GM12878 (cell line): ENCODE measurements around the gene KLK2. TPM values are rescaled to one million over a fixed set of nuclear protein-coding genes. Genes with fewer than 3 reads are reported as not detected.

ENCODE experiments used
- ATAC-seq: fragments of 200-7000 bp; cut with Tn5 transposase; 3 replicates; pipeline ENCODE4 v1.9.1; 2020; ENCODE audit warnings: mild to moderate bottlenecking, moderate library complexity
- BruUV-seq: library from RNA; stranded (reverse); fragments of 400-500 nt; replicated peaks from 2 replicates; lab custom pipeline; 2021; lab: Mats Ljungman, UMichigan
- CTCF ChIA-PET: fragments of 300-600 bp; sonication (Branson Sonifier 250); formaldehyde crosslinking; extraction: SDS; loops from one replicate; lab custom pipeline; 2021; ENCODE audit warnings: inconsistent platforms; lab: Yijun Ruan, JAX
- POLR2A ChIA-PET: fragments of 350-600 bp; formaldehyde crosslinking; extraction: SDS; loops from one replicate; lab custom pipeline; 2021; ENCODE audit warnings: inconsistent platforms; lab: Charles Lee
- RAD21 ChIA-PET: fragments of 300-600 bp; sonication (Branson Sonifier 250); formaldehyde crosslinking; loops from one replicate; lab custom pipeline; 2023; ENCODE audit warnings: antibody characterized with exemption; ENCODE audit not compliant: unreplicated experiment; lab: Charles Lee
- SMC1A ChIA-PET: fragments of 300-600 bp; sonication (Branson Sonifier 250); formaldehyde crosslinking; loops from one replicate; lab custom pipeline; 2023; ENCODE audit not compliant: unreplicated experiment, uncharacterized antibody; lab: Charles Lee
- DNase-seq: peaks from one replicate; pipeline ENCODE4 v3.0.0-alpha.2; 2011; ENCODE audit warnings: low read depth, low spot score
- FAIRE-seq: peaks from 3 replicates; lab custom pipeline; 2011; peaks lifted over from hg19 to GRCh38; lab: Jason Lieb, UNC
- H2AFZ ChIP-seq: 2 replicates; pipeline ENCODE4 v1.6.0; 2011; ENCODE audit warnings: low read depth, low read length, control low read depth; ENCODE audit not compliant: control insufficient read depth
- H3K27ac ChIP-seq: 2 replicates; pipeline ENCODE4 v1.5.1; 2011; ENCODE audit warnings: control low read depth; ENCODE audit not compliant: control insufficient read depth, insufficient read depth
- H3K27me3 ChIP-seq, 2 experiments: replicated peaks in 1 of 2; 2 replicates each; pipeline versions ENCODE4 v1.6.0 to v1.6.1; 2011; ENCODE audit warnings: low read length in 1 of 2; ENCODE audit not compliant: control insufficient read depth in 2 of 2, insufficient read depth in 2 of 2
- H3K36me3 ChIP-seq, 2 experiments: 2 replicates each; pipeline ENCODE4 v1.5.1; 2011; ENCODE audit warnings: low read length in 1 of 2; ENCODE audit not compliant: control insufficient read depth in 2 of 2, insufficient read depth in 2 of 2
- H3K4me1 ChIP-seq: 2 replicates; pipeline ENCODE4 v1.6.1; 2011; ENCODE audit warnings: mild to moderate bottlenecking, low read length, moderate library complexity, mixed read lengths; ENCODE audit not compliant: control insufficient read depth, insufficient read depth
- H3K4me2 ChIP-seq: 2 replicates; pipeline ENCODE4 v1.6.0; 2011; ENCODE audit warnings: control low read depth; ENCODE audit not compliant: control insufficient read depth, insufficient read depth
- H3K4me3 ChIP-seq: fragments of 200-600 bp; sonication (generic); 2 replicates; pipeline ENCODE4 v1.5.1; 2016
- H3K79me2 ChIP-seq: 2 replicates; pipeline ENCODE4 v1.6.0; 2011; ENCODE audit warnings: low read length; ENCODE audit not compliant: control insufficient read depth, insufficient read depth
- H3K9ac ChIP-seq: 2 replicates; pipeline ENCODE4 v1.8.0; 2011; ENCODE audit warnings: low read length, control low read depth, mixed read lengths; ENCODE audit not compliant: control insufficient read depth, insufficient read depth
- H3K9me3 ChIP-seq: replicated peaks from 3 replicates; pipeline ENCODE4 v1.5.1; 2011; ENCODE audit warnings: mild to moderate bottlenecking, low read length; ENCODE audit not compliant: control insufficient read depth, insufficient read depth
- H4K20me1 ChIP-seq: 2 replicates; pipeline ENCODE4 v1.6.0; 2011; ENCODE audit not compliant: control insufficient read depth, insufficient read depth
- BCL11A ChIP-seq: IDR thresholded peaks from 2 replicates; pipeline ENCODE4 v1.6.1; 2011; ENCODE audit warnings: low read depth, low read length
- CBX5 ChIP-seq: sonication (generic); IDR thresholded peaks from 2 replicates; pipeline ENCODE4 v1.6.1; 2016; ENCODE audit warnings: low read depth, moderate library complexity, mild to moderate bottlenecking, inconsistent platforms
- EZH2 ChIP-seq: IDR thresholded peaks from 2 replicates; pipeline ENCODE4 v1.6.1; 2012; ENCODE audit warnings: low read depth, mild to moderate bottlenecking, control low read depth, inconsistent platforms, low read length, borderline replicate concordance; ENCODE audit not compliant: control insufficient read depth
- KDM1A ChIP-seq: fragments of 200-600 bp; sonication (generic); IDR thresholded peaks from 2 replicates; pipeline ENCODE4 v1.6.1; 2016; ENCODE audit warnings: borderline replicate concordance
- KLF5 ChIP-seq: fragments of 450-650 bp; IDR thresholded peaks from 2 replicates; pipeline ENCODE4 v1.6.1; 2014; ENCODE audit warnings: mild to moderate bottlenecking; ENCODE audit not compliant: partially characterized antibody
- MEF2B ChIP-seq: fragments of 450-650 bp; IDR thresholded peaks from 2 replicates; pipeline ENCODE4 v1.6.1; 2018; ENCODE audit warnings: mild to moderate bottlenecking, moderate library complexity; ENCODE audit not compliant: partially characterized antibody, poor library complexity, severe bottlenecking
- NFYB ChIP-seq: IDR thresholded peaks from 2 replicates; pipeline ENCODE4 v1.6.1; 2011; ENCODE audit warnings: low read depth, mild to moderate bottlenecking, low read length, improper control_type of control experiment, moderate library complexity; ENCODE audit not compliant: insufficient read depth
- POLR2AphosphoS5 ChIP-seq: IDR thresholded peaks from 2 replicates; pipeline ENCODE4 v1.6.1; 2011; ENCODE audit warnings: mild to moderate bottlenecking, low read length, inconsistent platforms
- RAD21 ChIP-seq: IDR thresholded peaks from 2 replicates; pipeline ENCODE4 v1.6.1; 2011; ENCODE audit warnings: mild to moderate bottlenecking, low read depth, low read length, moderate library complexity; ENCODE audit not compliant: insufficient read depth
- SMAD5 ChIP-seq: IDR thresholded peaks from 2 replicates; pipeline ENCODE4 v1.6.1; 2016; ENCODE audit warnings: antibody characterized with exemption, low read depth
- SP1 ChIP-seq: IDR thresholded peaks from one replicate; pipeline ENCODE4 v1.6.1; 2011; ENCODE audit warnings: low read depth, low read length
- SUZ12 ChIP-seq: fragments of 200-600 bp; sonication (generic); IDR thresholded peaks from one replicate; pipeline ENCODE4 v1.6.1; 2018; ENCODE audit warnings: antibody characterized with exemption, mild to moderate bottlenecking; ENCODE audit not compliant: unreplicated experiment
- WGBS: methylation state at CpG from one replicate; pipeline ENCODE4 v1.1.6; 2016; ENCODE audit warnings: low lambda C conversion rate; ENCODE audit not compliant: insufficient replicate concordance, insufficient coverage; ENCODE audit errors: missing lambda C conversion rate; 5-methylcytosine and 5-hydroxymethylcytosine counted together
- in situ Hi-C: fragments of 300-500 bp; cut with MboI; formaldehyde crosslinking; loops from 9 replicates; pipeline ENCODE4 v1.14.3; 2018; ENCODE audit warnings: mixed read lengths
- intact Hi-C: fragments of 100-400 bp; cut with micrococcal nuclease; formaldehyde crosslinking; loops from one replicate; pipeline ENCODE4 v1.14.2; 2022; ENCODE audit not compliant: unreplicated experiment
- polyA plus RNA-seq, 11 experiments: library from polyadenylated mRNA; depleted of rRNA in 4 of 11; unstranded in 6 of 11; stranded (reverse) in 5 of 11; fragments of >200 nt; fragmentation: Nextera tagmentation in 4 of 11; fragmentation: Illumina TruSeq in 1 of 11; extraction: Ambion mirVana in 4 of 11; extraction: Trizol in 1 of 11; gene quantifications; 1 replicate in 1 of 11; 2 replicates in 10 of 11; pipeline versions ENCODE4 v1.2.1 to v1.2.3, GENCODE V29; 2011 to 2016; ENCODE audit warnings: inconsistent platforms in 2 of 11, missing spikeins in 2 of 11, low read depth in 1 of 11
- total RNA-seq, 4 experiments: library from RNA; depleted of rRNA in 3 of 4; stranded (reverse); fragments of >200 nt in 3 of 4; fragmentation: Illumina TruSeq in 1 of 4; extraction: Trizol in 1 of 4; gene quantifications; 2 replicates each; pipeline versions ENCODE4 v1.2.1 to v1.2.3, GENCODE V29; 2013 to 2021

KLK2 gene
- total and polyA plus RNA-seq, 10 of the 15 experiments (the other 5 are each of a cell fraction or from before 2014, with no cell fraction given): 0.19 to 3.1 (median 1.2) TPM

DNA sequence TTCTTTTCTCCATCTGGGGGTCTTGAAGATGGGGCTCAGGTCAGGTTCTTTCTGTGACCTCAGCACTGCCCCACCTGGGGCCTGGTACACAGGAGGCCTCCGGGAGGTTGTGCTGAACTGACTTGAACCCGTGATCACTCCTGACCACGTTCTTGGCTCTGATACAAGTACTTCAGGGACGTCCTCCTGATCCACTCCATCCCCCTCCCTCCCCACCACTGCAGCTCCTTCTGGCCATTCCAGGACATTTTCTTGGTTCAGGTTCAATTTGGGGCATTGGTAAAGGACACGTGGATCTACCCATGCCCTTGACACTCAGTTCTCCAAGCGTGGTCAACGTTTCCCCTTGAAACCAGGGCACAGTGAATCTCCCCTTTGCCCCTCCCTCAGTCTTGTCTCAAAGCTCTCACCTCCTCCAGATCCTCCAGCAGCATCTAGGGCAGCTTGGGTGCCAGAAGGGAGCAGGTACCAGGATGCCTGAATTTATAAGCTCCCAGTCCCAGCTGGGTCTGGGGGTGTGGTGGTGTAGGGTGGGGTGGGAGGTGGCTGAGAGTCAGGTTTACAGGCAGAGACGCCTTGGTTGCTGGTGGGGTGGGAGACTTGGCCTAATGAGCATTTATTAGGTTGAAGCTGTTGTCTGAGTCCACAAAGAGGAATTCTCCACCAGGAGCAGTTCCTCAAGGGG is 40.0 kb upstream of the KLK2 start, which contains the start of gene KLK15:
TSS of gene KLK15 (minus strand) at position 458 of the 685 bp plus-strand sequence. CDS start 2,082 bp downstream, outside the sequence.
- H3K36me3 ChIP-seq: no peaks in the 10 kb centered on the region
- no peak within 1 kb of the TSS for H3K4me3 ChIP-seq
- no peaks in the 10 kb centered on the region for H4K20me1 ChIP-seq
- H3K79me2 ChIP-seq: no peaks in the 10 kb centered on the region
- H3K27ac ChIP-seq: no peak within 1 kb of the TSS
- H3K4me1 ChIP-seq: peaks cover 5% of the 10 kb centered on the region; the same call in 1 of the 2 replicates
- no peak within 1 kb of the TSS for H3K4me2 ChIP-seq
- 16% methylated on average over 8 of the region's 8 CpGs for WGBS
- BruUV-seq: no TSS peak
- POLR2A ChIA-PET: no interaction called here
- TF ChIP-seq BCL11A (no peak), KDM1A (no peak), NFYB (no peak), CBX5 (no peak), EZH2 (no peak), RAD21 (no peak), KLF5 (no peak), MEF2B (no peak), SMAD5 (no peak), SP1 (no peak), POLR2AphosphoS5 (no peak), SUZ12 (no peak)
- ATAC-seq (no peak), DNase-seq (no peak), FAIRE-seq (no peak)
- no peak within 1 kb of the TSS for H2AFZ ChIP-seq
- no peak within 1 kb of the TSS for H3K9ac ChIP-seq
- SMC1A ChIA-PET: interaction anchor here (0.8 kb wide), 1 partner anchor 63 kb away, joined by 3 read pairs; no protein-coding TSS in a partner anchor
- CTCF ChIA-PET: interaction anchor here (1.1 kb wide), 1 partner anchor 14 kb away, joined by 3 read pairs; no protein-coding TSS in a partner anchor
- no peaks in the 10 kb centered on the region for H3K27me3 ChIP-seq
- intact Hi-C loops: no loop called here
- in situ Hi-C loops: no loop called here
- H3K9me3 ChIP-seq: no peaks in the 10 kb centered on the region
- RAD21 ChIA-PET: interaction anchor here (1.3 kb wide), 1 partner anchor 89 kb away, joined by 5 read pairs; no protein-coding TSS in a partner anchor
